K562 (cell line): ENCODE results near the gene UBE2A. TPM values are rescaled to one million over a fixed set of nuclear protein-coding genes. Genes with fewer than 3 reads are reported as not detected.

ENCODE experiments used
- CREBBP ChIP-seq: IDR thresholded peaks from one replicate; pipeline ENCODE4 v1.6.1; 2012; ENCODE audit warnings: low read depth, mild to moderate bottlenecking, control low read depth, inconsistent platforms, low read length
- EHMT2 ChIP-seq: fragments of 450-650 bp; IDR thresholded peaks from 2 replicates; pipeline ENCODE4 v1.6.1; 2018; ENCODE audit warnings: antibody characterized with exemption
- FOXJ2 ChIP-seq: fragments of 200-800 bp; sonication (Bioruptor generic); IDR thresholded peaks from 2 replicates; pipeline ENCODE4 v1.6.1; 2016; ENCODE audit warnings: missing genetic modification characterization, missing compliant biosample characterization
- GTF2A2 ChIP-seq: IDR thresholded peaks from 2 replicates; pipeline ENCODE4 v1.6.1; 2016; ENCODE audit warnings: mild to moderate bottlenecking, missing genetic modification characterization, missing compliant biosample characterization
- HIVEP1 ChIP-seq: fragments of 250-450 bp; sonication (Bioruptor Pico); IDR thresholded peaks from 2 replicates; pipeline ENCODE4 v1.4.0; 2020; ENCODE audit warnings: mild to moderate bottlenecking
- MBD2 ChIP-seq: sonication (generic); IDR thresholded peaks from 2 replicates; pipeline ENCODE4 v1.6.1; 2016; ENCODE audit warnings: low read depth, borderline replicate concordance
- RB1 ChIP-seq: fragments of 450-650 bp; IDR thresholded peaks from 2 replicates; pipeline ENCODE4 v1.6.1; 2017; ENCODE audit warnings: low read depth, mild to moderate bottlenecking
- SLC30A9 ChIP-seq: fragments of 250-450 bp; sonication (Bioruptor Pico); IDR thresholded peaks from 2 replicates; pipeline ENCODE4 v1.8.0; 2022; ENCODE audit warnings: mild to moderate bottlenecking, moderate library complexity
- SPI1 ChIP-seq: IDR thresholded peaks from 2 replicates; pipeline ENCODE4 v1.6.1; 2011; ENCODE audit warnings: low read depth, low read length, control low read depth, borderline replicate concordance
- SRSF9 ChIP-seq: fragments of 200-400 bp; formaldehyde crosslinking; IDR thresholded peaks from 2 replicates; pipeline ENCODE4 v1.6.1; 2017; ENCODE audit warnings: low read depth, low read length, borderline replicate concordance
- TAF1 ChIP-seq: IDR thresholded peaks from 2 replicates; pipeline ENCODE4 v1.6.1; 2011; ENCODE audit warnings: mild to moderate bottlenecking, low read length, moderate library complexity; ENCODE audit not compliant: insufficient read depth, control insufficient read depth, severe bottlenecking; ENCODE audit errors: extremely low read depth
- TEAD4 ChIP-seq, 2 experiments: sonication (generic) in 1 of 2; formaldehyde crosslinking in 1 of 2; IDR thresholded peaks; 2 replicates each; pipeline versions ENCODE4 v1.6.1 to v1.8.0; 2012 to 2022; ENCODE audit warnings: borderline replicate concordance in 1 of 2, inconsistent platforms in 1 of 2, low read length in 1 of 2, mild to moderate bottlenecking in 1 of 2, missing genetic modification reagents in 1 of 2
- ZNF175 ChIP-seq: fragments of 200-800 bp; sonication (Bioruptor generic); IDR thresholded peaks from 2 replicates; pipeline ENCODE4 v1.6.1; 2016; ENCODE audit warnings: low read depth, mild to moderate bottlenecking, missing genetic modification characterization, missing compliant biosample characterization
- ZNF764 ChIP-seq: fragments of 250-450 bp; sonication (Bioruptor Pico); IDR thresholded peaks from 2 replicates; pipeline ENCODE4 v1.4.0; 2020; ENCODE audit warnings: low read depth, mild to moderate bottlenecking, moderate library complexity
- polyA plus RNA-seq, 8 experiments: library from polyadenylated mRNA; depleted of rRNA in 4 of 8; stranded (reverse) in 5 of 8; unstranded in 3 of 8; fragments of >200 nt; fragmentation: Nextera tagmentation in 2 of 8; fragmentation: Illumina TruSeq in 1 of 8; extraction: Ambion mirVana in 2 of 8; extraction: Trizol in 1 of 8; gene quantifications; 2 replicates each; pipeline versions ENCODE4 v1.2.1 to v1.2.3, GENCODE V29; 2011 to 2014; ENCODE audit warnings: inconsistent platforms in 1 of 8, missing spikeins in 1 of 8
- total RNA-seq, 7 experiments: library from RNA; depleted of rRNA in 6 of 7; stranded (reverse); fragments of >200 nt in 6 of 7; fragmentation: Illumina TruSeq in 2 of 7; extraction: Trizol in 2 of 7; gene quantifications; 2 replicates each; pipeline versions ENCODE4 v1.2.1 to v1.2.3, GENCODE V29; 2011 to 2021; ENCODE audit warnings: low replicate concordance in 1 of 7
- TF ChIP-seq, protein P1 (sequence below), 2 experiments: fragments of 150-350 bp in 1 of 2; IDR thresholded peaks; 2 replicates each; pipeline ENCODE4 v1.6.1; 2012 to 2016; ENCODE audit warnings: low read depth in 2 of 2, low read length in 2 of 2, mild to moderate bottlenecking in 1 of 2, moderate library complexity in 1 of 2
- TF ChIP-seq, protein P2 (sequence below): sonication (generic); formaldehyde crosslinking; IDR thresholded peaks from 2 replicates; pipeline ENCODE4 v1.9.0; 2022; ENCODE audit warnings: mild to moderate bottlenecking, missing genetic modification reagents

Gene UBE2A
- total and polyA plus RNA-seq, 9 of the 15 experiments (the other 6 are each of a cell fraction or from before 2014, with no cell fraction given) = 21.6 to 87.6 (median 47.8) TPM

DNA sequence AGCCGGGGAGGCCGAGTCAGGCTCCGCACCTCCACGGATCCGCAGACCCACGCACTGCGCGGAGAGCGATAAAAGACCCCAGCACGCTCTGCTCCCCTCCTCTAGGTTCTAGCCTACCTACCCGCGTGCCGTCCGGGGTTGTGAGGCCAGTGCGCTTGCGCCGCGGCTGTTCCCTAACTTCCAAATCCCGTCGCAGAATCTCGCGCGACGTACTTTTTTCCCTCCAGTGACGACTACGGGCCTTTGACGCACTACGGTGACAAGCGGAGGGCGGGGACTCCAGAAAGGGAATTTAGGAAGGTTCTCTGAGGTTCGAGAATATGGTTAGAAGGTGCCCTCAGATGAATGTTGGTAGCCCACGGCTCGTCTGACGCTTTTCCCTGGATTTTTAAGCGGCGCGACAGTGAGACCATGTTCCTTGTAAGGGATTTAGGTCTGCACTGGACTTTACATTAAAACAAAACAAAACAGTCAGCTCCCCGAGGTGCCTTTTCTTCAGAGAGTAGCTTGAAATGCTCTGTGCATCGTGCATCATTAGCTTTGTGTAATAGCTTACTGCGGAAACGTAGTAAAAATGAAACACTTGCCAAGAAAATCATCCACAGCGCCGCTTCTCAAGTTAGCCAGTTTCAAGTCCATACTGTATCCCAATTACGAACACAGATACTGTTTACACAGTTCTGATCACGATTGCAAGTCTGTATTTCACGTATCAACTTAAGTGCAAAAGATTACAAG is 32.1 kb downstream of the UBE2A start, which contains the start of gene NKRF (continued):
- TF ChIP-seq EHMT2 (no peak), TEAD4 (IDR thresholded peaks at IDR 0.05; ENCODE audit: low read length) (0 out of 2 replicates have a peak, but pooled peaks have one; percentile 26), TEAD4 (CRISPR knock-in tag; IDR thresholded peaks at IDR 0.05; ENCODE audit: borderline replicate concordance) (no peak), RB1 (peak; percentile 58), GTF2A2 (tag) (no peak), HIVEP1 (CRISPR knock-in tag) (no peak), SRSF9 (no peak), CREBBP (no peak), TAF1 (peak; percentile 87), ZNF764 (CRISPR knock-in tag) (no peak), ZNF175 (CRISPR knock-in tag) (no peak), SPI1 (0 out of 2 replicates have a peak, but pooled peaks have one; percentile 2), FOXJ2 (tag) (no peak), SLC30A9 (no peak), MBD2 (peak; percentile 33; the same call in 1 of the 2 replicates)
- TF ChIP-seq, protein P1, sequence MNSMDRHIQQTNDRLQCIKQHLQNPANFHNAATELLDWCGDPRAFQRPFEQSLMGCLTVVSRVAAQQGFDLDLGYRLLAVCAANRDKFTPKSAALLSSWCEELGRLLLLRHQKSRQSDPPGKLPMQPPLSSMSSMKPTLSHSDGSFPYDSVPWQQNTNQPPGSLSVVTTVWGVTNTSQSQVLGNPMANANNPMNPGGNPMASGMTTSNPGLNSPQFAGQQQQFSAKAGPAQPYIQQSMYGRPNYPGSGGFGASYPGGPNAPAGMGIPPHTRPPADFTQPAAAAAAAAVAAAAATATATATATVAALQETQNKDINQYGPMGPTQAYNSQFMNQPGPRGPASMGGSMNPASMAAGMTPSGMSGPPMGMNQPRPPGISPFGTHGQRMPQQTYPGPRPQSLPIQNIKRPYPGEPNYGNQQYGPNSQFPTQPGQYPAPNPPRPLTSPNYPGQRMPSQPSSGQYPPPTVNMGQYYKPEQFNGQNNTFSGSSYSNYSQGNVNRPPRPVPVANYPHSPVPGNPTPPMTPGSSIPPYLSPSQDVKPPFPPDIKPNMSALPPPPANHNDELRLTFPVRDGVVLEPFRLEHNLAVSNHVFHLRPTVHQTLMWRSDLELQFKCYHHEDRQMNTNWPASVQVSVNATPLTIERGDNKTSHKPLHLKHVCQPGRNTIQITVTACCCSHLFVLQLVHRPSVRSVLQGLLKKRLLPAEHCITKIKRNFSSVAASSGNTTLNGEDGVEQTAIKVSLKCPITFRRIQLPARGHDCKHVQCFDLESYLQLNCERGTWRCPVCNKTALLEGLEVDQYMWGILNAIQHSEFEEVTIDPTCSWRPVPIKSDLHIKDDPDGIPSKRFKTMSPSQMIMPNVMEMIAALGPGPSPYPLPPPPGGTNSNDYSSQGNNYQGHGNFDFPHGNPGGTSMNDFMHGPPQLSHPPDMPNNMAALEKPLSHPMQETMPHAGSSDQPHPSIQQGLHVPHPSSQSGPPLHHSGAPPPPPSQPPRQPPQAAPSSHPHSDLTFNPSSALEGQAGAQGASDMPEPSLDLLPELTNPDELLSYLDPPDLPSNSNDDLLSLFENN (IDR thresholded peaks at IDR 0.05; ENCODE audit: low read depth in 2 of 2, low read length in 2 of 2) = no peak
- TF ChIP-seq, protein P2, sequence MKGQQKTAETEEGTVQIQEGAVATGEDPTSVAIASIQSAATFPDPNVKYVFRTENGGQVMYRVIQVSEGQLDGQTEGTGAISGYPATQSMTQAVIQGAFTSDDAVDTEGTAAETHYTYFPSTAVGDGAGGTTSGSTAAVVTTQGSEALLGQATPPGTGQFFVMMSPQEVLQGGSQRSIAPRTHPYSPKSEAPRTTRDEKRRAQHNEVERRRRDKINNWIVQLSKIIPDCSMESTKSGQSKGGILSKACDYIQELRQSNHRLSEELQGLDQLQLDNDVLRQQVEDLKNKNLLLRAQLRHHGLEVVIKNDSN (CRISPR knock-in tag) = peak; percentile 47; the same call in 1 of the 2 replicates
